ENCODE results near the gene PLCB3. TPM values are rescaled to one million over a fixed set of nuclear protein-coding genes. Genes with fewer than 3 reads are reported as not detected.

PLCB3 gene
- total RNA-seq, 1 experiment from 2014 or later = 34.6 TPM

DNA sequence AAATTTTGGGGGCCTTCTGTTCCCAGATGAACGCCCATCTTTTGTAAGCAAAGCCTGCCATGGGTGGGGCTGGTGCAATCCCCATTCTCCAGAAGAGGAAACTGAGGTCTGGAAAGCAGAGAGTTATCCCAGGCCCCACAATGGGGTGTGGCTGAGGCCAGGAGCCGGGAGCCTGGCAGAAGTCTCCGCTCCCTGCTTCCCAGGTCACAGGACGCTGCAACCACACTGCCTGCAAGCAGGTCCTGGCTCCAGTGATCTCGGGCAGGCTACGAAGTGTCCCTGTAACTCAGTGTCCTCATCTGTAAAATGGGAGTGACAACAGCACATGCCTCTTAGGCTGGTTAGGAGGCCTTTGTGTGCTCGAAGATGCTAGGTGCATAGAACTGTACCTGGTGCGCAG is 1.7 kb downstream of the PLCB3 start:
- BruUV-seq (replicated peaks) = no TSS peak
- TF ChIP-seq CTCF (IDR thresholded peaks at IDR 0.05; ENCODE audit: unreplicated experiment) = no peak
- DNase-seq (ENCODE audit: unreplicated experiment) = no peak
- Mint-ChIP-seq H3K36me3 (ENCODE audit: insufficient read depth, unreplicated experiment) (peaks cover 5% of the 10 kb centered on the region), H3K4me3 (ENCODE audit: unreplicated experiment) (no peak overlapping the region), H3K9me3 (ENCODE audit: unreplicated experiment) (no peaks in the 10 kb centered on the region), H3K27ac (ENCODE audit: low read depth, unreplicated experiment) (no peak overlapping the region), H3K27me3 (ENCODE audit: insufficient read depth, unreplicated experiment) (no peaks in the 10 kb centered on the region), H3K4me1 (ENCODE audit: insufficient read depth, unreplicated experiment) (peaks cover 6% of the 10 kb centered on the region)
- intact Hi-C loops (cut with micrococcal nuclease) = loop anchor here (2.0 to 5.0 kb wide), 4 partner anchors 34 to 104 kb away; partner anchors contain the start of genes CATSPERZ, GPR137 and RPS6KA4
- ChIA-PET POLR2A (interaction anchor here (0.8 to 2.5 kb wide), 5 partner anchors 14 to 52 kb away, joined by 5 to 53 read pairs (median 8); partner anchors contain the start of genes BAD, ESRRA and GPR137), CTCF (interaction anchor here (0.6 to 4.5 kb wide), 4 partner anchors 12 to 99 kb away, joined by 3 to 65 read pairs (median 20); partner anchors contain the start of gene CATSPERZ)

DNA sequence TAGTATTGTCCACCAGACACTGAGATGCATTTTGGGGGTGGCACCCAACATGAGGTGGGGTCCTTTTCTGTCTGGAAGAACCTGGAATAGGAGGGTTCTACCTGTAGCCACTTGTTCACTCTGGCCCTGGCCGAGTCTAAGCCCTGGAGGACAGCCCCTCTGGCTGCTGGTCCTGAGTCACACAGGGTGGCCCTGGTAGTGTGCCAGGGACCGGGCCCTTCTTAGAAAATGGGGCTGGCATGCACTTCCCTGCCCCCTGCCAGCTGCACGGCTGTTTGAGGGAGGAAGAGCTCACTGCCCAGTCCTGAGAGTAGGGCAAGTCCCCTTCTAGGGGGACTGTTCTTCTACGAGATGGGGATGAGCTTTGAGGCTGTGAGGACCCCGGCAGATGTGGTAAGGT is 2.2 kb downstream of the PLCB3 start:
- intact Hi-C loops (cut with micrococcal nuclease) = loop anchor here (2.0 to 5.0 kb wide), 4 partner anchors 34 to 104 kb away; partner anchors contain the start of genes CATSPERZ, GPR137 and RPS6KA4
- no peak overlapping the region for H3K27ac Mint-ChIP-seq (ENCODE audit: low read depth, unreplicated experiment)
- no peak for DNase-seq (ENCODE audit: unreplicated experiment)
- CTCF ChIA-PET = interaction anchor here (0.8 to 2.5 kb wide), 5 partner anchors 11 to 50 kb away, joined by 3 to 7 read pairs (median 4); no protein-coding TSS in a partner anchor
- peaks cover 9% of the 10 kb centered on the region for H3K36me3 Mint-ChIP-seq (ENCODE audit: insufficient read depth, unreplicated experiment)
- no TSS peak for BruUV-seq (replicated peaks)
- no peaks in the 10 kb centered on the region for H3K27me3 Mint-ChIP-seq (ENCODE audit: insufficient read depth, unreplicated experiment)
- no peaks in the 10 kb centered on the region for H3K9me3 Mint-ChIP-seq (ENCODE audit: unreplicated experiment)
- H3K4me3 Mint-ChIP-seq (ENCODE audit: unreplicated experiment) = no peak overlapping the region
- no peak for TF ChIP-seq CTCF (IDR thresholded peaks at IDR 0.05; ENCODE audit: unreplicated experiment)
- H3K4me1 Mint-ChIP-seq (ENCODE audit: insufficient read depth, unreplicated experiment) = peaks cover 6% of the 10 kb centered on the region
- POLR2A ChIA-PET = interaction anchor here (0.7 to 1.3 kb wide), 2 partner anchors 16 to 43 kb away, joined by 3 read pairs; no protein-coding TSS in a partner anchor

DNA sequence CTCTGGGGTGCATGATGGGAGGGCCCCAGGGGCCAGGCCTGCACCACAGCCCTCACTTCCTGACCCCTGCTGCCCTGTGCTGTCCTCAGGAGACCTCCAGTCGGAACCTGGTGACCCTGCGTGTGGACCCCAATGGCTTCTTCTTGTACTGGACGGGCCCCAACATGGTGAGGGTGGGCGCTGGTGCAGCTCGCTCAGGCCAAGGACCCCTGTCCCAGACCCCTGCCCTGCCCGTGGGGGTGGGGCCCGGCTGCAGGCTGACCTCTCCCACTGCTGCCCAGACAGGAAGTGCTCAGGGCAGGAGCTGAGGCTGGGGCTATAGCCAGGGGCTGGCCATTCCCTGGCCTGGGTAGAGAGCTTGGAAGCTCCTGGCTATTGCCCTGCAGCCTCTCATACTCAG is 3.0 kb downstream of the PLCB3 start:
- peaks cover 6% of the 10 kb centered on the region for H3K4me1 Mint-ChIP-seq (ENCODE audit: insufficient read depth, unreplicated experiment)
- BruUV-seq (replicated peaks) = no TSS peak
- TF ChIP-seq CTCF (IDR thresholded peaks at IDR 0.05; ENCODE audit: unreplicated experiment) = no peak
- no peak for DNase-seq (ENCODE audit: unreplicated experiment)
- no peak overlapping the region for H3K4me3 Mint-ChIP-seq (ENCODE audit: unreplicated experiment)
- intact Hi-C loops (cut with micrococcal nuclease) = loop anchor here (5.0 kb wide), 3 partner anchors 33 to 103 kb away; partner anchors contain the start of genes GPR137 and RPS6KA4
- no peak overlapping the region for H3K27ac Mint-ChIP-seq (ENCODE audit: low read depth, unreplicated experiment)
- ChIA-PET POLR2A (interaction anchor here (0.7 to 1.3 kb wide), 2 partner anchors 15 to 42 kb away, joined by 3 read pairs; no protein-coding TSS in a partner anchor), CTCF (interaction anchor here (0.6 to 2.5 kb wide), 6 partner anchors 10 to 50 kb away, joined by 3 to 7 read pairs (median 4); no protein-coding TSS in a partner anchor)
- peaks cover 15% of the 10 kb centered on the region for H3K36me3 Mint-ChIP-seq (ENCODE audit: insufficient read depth, unreplicated experiment)
- no peaks in the 10 kb centered on the region for H3K9me3 Mint-ChIP-seq (ENCODE audit: unreplicated experiment)
- no peaks in the 10 kb centered on the region for H3K27me3 Mint-ChIP-seq (ENCODE audit: insufficient read depth, unreplicated experiment)

DNA sequence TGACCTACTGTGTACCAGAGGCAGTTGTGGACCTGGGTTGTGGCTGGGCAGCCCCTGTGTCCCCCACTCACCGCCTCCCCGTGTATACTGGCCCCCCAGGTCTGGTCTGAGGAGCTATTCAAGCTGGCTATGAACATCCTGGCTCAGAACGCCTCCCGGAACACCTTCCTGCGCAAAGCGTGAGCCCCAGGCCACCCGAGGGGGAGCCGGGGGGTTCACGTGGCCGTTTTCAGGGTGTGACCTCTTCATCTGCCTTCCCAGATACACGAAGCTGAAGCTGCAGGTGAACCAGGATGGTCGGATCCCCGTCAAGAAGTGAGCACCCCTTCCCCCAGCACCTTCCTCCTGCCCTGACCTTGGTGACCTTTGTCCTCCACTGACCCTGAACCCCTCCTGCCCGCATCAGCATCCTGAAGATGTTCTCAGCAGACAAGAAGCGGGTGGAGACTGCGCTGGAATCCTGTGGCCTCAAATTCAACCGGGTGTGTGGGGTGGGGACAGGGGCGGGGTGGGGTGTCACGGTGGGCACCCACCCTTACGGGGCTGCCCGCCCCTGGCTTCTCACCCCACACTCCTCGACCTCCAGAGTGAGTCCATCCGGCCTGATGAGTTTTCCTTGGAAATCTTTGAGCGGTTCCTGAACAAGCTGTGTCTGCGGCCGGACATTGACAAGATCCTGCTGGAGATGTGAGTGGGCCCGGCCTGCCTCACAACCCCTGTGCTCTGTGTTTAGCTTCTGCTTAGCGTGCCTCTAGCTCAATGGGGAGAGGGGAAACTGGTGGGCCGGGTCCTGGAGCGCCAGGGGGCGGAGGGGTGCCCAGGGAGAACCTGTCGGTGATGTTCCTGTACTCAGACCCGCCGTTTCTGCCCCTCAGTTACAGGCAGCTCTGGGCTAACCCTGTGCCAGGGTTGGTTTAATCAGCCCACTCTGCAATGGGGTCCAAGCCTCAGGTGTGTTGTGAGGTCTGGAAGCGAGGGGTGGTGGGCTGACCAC is 4.1 kb downstream of the PLCB3 start:
- peaks cover 24% of the 10 kb centered on the region for H3K36me3 Mint-ChIP-seq (ENCODE audit: insufficient read depth, unreplicated experiment)
- intact Hi-C loops (cut with micrococcal nuclease) = no loop called here
- H3K4me1 Mint-ChIP-seq (ENCODE audit: insufficient read depth, unreplicated experiment) = peaks cover 6% of the 10 kb centered on the region
- TF ChIP-seq CTCF (IDR thresholded peaks at IDR 0.05; ENCODE audit: unreplicated experiment) = no peak
- DNase-seq (ENCODE audit: unreplicated experiment) = no peak
- no peaks in the 10 kb centered on the region for H3K9me3 Mint-ChIP-seq (ENCODE audit: unreplicated experiment)
- BruUV-seq (replicated peaks) = no TSS peak
- no peaks in the 10 kb centered on the region for H3K27me3 Mint-ChIP-seq (ENCODE audit: insufficient read depth, unreplicated experiment)
- H3K4me3 Mint-ChIP-seq (ENCODE audit: unreplicated experiment) = no peak overlapping the region
- CTCF ChIA-PET = interaction anchor here (1.8 to 2.5 kb wide), 2 partner anchors 45 to 48 kb away, joined by 7 read pairs; no protein-coding TSS in a partner anchor
- POLR2A ChIA-PET = interaction anchor here (1.6 to 3.1 kb wide), 2 partner anchors 10 to 14 kb away, joined by 5 to 10 read pairs; no protein-coding TSS in a partner anchor
- H3K27ac Mint-ChIP-seq (ENCODE audit: low read depth, unreplicated experiment) = no peak overlapping the region
